Peyer's patch (tissue), 4 donors: ENCODE data around the gene MAP3K21. TPM values are rescaled to one million over a fixed set of nuclear protein-coding genes. Genes with fewer than 3 reads are reported as not detected.
A peak's percentile ranks its signal among the peaks of the same experiment; 100 is the strongest.

Source experiments
- DNase-seq, 3 donors: peaks; one replicate each; pipeline ENCODE4 v3.0.0-alpha.2; 2017 to 2019
- H3K27ac ChIP-seq, 4 donors: fragments of 200-600 bp; sonication (generic); one replicate each; pipeline ENCODE4 v1.5.1; 2016 to 2019
- H3K27me3 ChIP-seq, 2 donors: fragments of 200-600 bp; sonication (generic); one replicate each; pipeline ENCODE4 v1.5.1; 2019
- H3K36me3 ChIP-seq, 3 donors: fragments of 200-600 bp; sonication (generic); one replicate each; pipeline ENCODE4 v1.5.1; 2016 to 2019
- H3K4me1 ChIP-seq, 4 donors: fragments of 200-600 bp; sonication (generic); one replicate each; pipeline ENCODE4 v1.5.1; 2016 to 2019
- H3K4me3 ChIP-seq, 4 donors: fragments of 200-600 bp; sonication (generic); 1 replicate in 3 of 4; 2 replicates in 1 of 4; pipeline ENCODE4 v1.5.1; 2016 to 2019; ENCODE audit warnings: mild to moderate bottlenecking in 1 of 4
- H3K9me3 ChIP-seq, 4 donors: fragments of 200-600 bp; sonication (generic); one replicate each; pipeline ENCODE4 v1.5.1; 2016 to 2019; ENCODE audit warnings: mild to moderate bottlenecking in 1 of 4
- CTCF ChIP-seq, 6 experiments: fragments of 450-650 bp in 4 of 6; fragments of 200-600 bp in 2 of 6; sonication (generic) in 1 of 6; IDR thresholded peaks; one replicate each; pipeline ENCODE4 v1.5.1; 2017 to 2019; ENCODE audit warnings: antibody characterized with exemption in 6 of 6, mild to moderate bottlenecking in 3 of 6, moderate library complexity in 1 of 6
- POLR2A ChIP-seq, 2 donors: fragments of 450-650 bp; IDR thresholded peaks; one replicate each; pipeline ENCODE4 v1.5.1; 2017; ENCODE audit warnings: antibody characterized with exemption in 2 of 2, mild to moderate bottlenecking in 2 of 2, moderate library complexity in 2 of 2
- total RNA-seq, 4 donors: library from RNA; depleted of rRNA; stranded (reverse); fragments of >200 nt; gene quantifications; one replicate each; pipeline ENCODE4 v1.1.0, GENCODE V29; 2016

Gene MAP3K21
- 10 to 100 TPM; 14.9 to 54.4 (median 34.2) TPM for total RNA-seq

DNA sequence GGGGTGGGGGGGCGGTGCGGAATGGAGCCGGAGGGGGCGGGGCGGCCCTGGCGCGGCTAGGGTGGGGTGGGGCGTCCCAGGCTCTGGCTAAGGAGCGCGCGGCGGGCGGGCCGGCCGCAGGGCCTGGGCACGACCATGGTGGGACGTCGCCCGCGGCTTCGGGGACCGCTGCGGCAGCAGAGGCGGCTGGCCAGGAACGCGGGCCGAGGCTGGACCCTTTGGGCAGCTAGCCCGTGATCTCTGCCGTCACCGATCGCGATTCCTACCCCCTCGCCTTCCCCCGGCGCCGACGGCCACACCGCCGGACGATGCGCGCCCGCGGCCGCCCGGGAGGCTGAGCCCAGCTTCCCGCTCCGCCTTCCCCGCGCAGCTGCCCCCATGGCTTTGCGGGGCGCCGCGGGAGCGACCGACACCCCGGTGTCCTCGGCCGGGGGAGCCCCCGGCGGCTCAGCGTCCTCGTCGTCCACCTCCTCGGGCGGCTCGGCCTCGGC, at the start of gene MAP3K21:
MAP3K21 (plus strand) TSS at position 74 of the 491 bp plus-strand sequence; CDS start at position 379, 305 bp downstream.
- DNase-seq = no peak
- Histone ChIP-seq H3K36me3 (no peaks in the 10 kb centered on the region), H3K27me3 (no peaks in the 10 kb centered on the region), H3K4me1 (peaks cover 0 to 12% (median 4%) of the 10 kb centered on the region in 4 donors), H3K4me3 (peak within 1 kb of the TSS; percentile 70 to 92 (median 80)), H3K9me3 (no peaks in the 10 kb centered on the region), H3K27ac (peak within 1 kb of the TSS; percentile 59 to 94 (median 72))
- TF ChIP-seq POLR2A (IDR thresholded peaks at IDR 0.05) (peak; percentile 80 to 82), CTCF (IDR thresholded peaks at IDR 0.05) (peak in 1 of 6 experiments; percentile 14)

DNA sequence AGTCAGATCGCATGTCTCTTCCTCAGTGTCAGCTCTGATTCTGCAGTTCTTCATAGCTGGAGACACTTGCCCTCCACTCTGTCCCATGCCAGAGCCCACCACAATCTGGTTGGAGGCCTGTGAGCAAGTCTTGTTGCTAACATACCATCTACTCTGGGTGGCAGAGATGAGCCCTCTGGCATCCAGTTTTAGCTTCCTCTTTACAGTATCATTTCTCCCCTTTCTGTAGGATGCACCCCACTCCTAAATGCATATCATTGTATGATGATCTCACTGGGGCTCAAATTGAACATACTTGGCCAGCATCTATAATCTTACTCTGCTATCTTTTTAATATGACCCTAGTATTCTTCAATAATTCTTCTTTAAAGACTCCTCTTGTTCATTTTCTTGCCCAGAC, 48.9 kb upstream of the MAP3K21 start:
- Histone ChIP-seq H3K36me3 (no peaks in the 10 kb centered on the region), H3K9me3 (no peaks in the 10 kb centered on the region)
- TF ChIP-seq CTCF (IDR thresholded peaks at IDR 0.05) (no peak), POLR2A (IDR thresholded peaks at IDR 0.05) (no peak)

GRCh38 chr1:233279971-233280370, 47.6 kb upstream of the MAP3K21 start:
- TF ChIP-seq CTCF (IDR thresholded peaks at IDR 0.05) = no peak
- Histone ChIP-seq H3K27ac (no peak overlapping the region), H3K9me3 (no peaks in the 10 kb centered on the region), H3K36me3 (no peaks in the 10 kb centered on the region), H3K4me3 (no peak overlapping the region), H3K27me3 (no peaks in the 10 kb centered on the region), H3K4me1 (no peaks in the 10 kb centered on the region)
- no peak for DNase-seq

More for the DNA sequence above, 48.9 kb upstream of the MAP3K21 start:
- no peak for DNase-seq
- Histone ChIP-seq H3K4me1 (no peaks in the 10 kb centered on the region), H3K27me3 (no peaks in the 10 kb centered on the region), H3K27ac (no peak overlapping the region), H3K4me3 (no peak overlapping the region)

DNA sequence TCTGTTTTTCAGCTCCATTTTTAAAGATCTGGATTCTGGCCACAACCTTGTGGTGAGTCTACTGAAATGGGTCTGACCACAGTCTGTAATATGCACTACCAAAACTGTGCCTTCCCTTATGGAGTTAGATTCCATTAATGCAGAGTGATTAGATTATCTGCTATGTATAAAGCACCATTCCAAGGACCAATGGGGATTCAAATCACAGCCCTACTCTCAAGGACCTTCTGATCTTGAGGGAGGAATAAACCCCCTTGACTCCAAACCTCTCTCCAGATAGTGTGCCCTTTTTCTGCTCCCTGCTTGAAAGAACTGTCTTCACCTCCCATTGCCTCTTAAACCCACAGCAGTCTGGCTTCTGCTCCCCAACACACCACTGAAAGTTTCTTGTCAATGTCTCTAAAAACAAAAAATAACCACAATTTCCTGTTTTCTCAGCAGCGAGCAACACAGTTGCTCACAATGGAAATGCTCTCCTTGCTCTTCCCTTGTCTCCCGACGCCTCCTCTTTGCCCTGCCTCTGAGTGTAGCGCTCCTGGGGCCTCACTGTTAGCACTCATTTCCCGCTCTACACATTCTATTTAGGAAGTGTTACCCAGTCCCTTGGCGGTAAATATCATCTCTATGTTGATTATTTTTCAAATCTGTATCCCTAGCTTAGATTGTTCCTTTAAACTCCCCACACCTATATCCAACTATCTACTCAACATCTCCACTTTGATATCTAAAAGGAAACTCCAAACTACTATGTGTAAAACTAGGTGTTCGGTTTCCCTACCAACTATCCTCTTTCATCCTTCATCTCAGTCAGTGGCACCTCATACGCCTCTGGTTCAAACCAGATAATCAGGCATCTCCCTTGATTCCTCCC, 45.6 kb upstream of the MAP3K21 start:
- H3K36me3 ChIP-seq = no peaks in the 10 kb centered on the region
- no peaks in the 10 kb centered on the region for H3K9me3 ChIP-seq
- DNase-seq = peak in 2 of 3 donors; percentile 25 to 57
- TF ChIP-seq POLR2A (IDR thresholded peaks at IDR 0.05) = no peak
- no peak for TF ChIP-seq CTCF (IDR thresholded peaks at IDR 0.05)
- H3K4me3 ChIP-seq = no peak overlapping the region
- H3K27ac ChIP-seq = peak overlapping the region in 3 of 4 donors; percentile 3 to 30 (median 14)
- no peaks in the 10 kb centered on the region for H3K27me3 ChIP-seq
- H3K4me1 ChIP-seq = no peaks in the 10 kb centered on the region

DNA sequence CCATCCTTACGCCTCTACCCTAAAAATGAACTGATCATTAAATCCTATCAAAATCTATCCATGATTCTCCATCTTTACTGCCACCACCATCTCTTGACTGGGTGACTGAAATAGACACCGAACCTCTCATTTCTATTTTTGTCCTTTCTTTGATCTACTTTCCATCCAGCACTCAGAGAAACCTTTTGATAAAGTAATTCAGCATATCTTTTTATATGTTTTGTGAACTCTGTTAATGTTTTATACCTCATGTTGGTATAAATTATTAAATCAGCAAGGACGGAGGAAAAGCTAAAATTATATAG, 45.0 kb upstream of the MAP3K21 start:
- H3K36me3 ChIP-seq = no peaks in the 10 kb centered on the region
- H3K9me3 ChIP-seq = no peaks in the 10 kb centered on the region
- no peaks in the 10 kb centered on the region for H3K27me3 ChIP-seq
- TF ChIP-seq CTCF (IDR thresholded peaks at IDR 0.05) (no peak), POLR2A (IDR thresholded peaks at IDR 0.05) (no peak)
- H3K27ac ChIP-seq = peak overlapping the region in 1 of 4 donors; percentile 30
- no peak for DNase-seq
- H3K4me1 ChIP-seq = no peaks in the 10 kb centered on the region
- H3K4me3 ChIP-seq = no peak overlapping the region
